GM21619 (cell line): Measurements from ENCODE around the gene ACKR1.

Source experiments
- ATAC-seq: cut with Tn5 transposase; IDR thresholded peaks from one replicate; pipeline ENCODE4 v1.9.1; 2021; ENCODE audit not compliant: unreplicated experiment

The ACKR1 gene

DNA sequence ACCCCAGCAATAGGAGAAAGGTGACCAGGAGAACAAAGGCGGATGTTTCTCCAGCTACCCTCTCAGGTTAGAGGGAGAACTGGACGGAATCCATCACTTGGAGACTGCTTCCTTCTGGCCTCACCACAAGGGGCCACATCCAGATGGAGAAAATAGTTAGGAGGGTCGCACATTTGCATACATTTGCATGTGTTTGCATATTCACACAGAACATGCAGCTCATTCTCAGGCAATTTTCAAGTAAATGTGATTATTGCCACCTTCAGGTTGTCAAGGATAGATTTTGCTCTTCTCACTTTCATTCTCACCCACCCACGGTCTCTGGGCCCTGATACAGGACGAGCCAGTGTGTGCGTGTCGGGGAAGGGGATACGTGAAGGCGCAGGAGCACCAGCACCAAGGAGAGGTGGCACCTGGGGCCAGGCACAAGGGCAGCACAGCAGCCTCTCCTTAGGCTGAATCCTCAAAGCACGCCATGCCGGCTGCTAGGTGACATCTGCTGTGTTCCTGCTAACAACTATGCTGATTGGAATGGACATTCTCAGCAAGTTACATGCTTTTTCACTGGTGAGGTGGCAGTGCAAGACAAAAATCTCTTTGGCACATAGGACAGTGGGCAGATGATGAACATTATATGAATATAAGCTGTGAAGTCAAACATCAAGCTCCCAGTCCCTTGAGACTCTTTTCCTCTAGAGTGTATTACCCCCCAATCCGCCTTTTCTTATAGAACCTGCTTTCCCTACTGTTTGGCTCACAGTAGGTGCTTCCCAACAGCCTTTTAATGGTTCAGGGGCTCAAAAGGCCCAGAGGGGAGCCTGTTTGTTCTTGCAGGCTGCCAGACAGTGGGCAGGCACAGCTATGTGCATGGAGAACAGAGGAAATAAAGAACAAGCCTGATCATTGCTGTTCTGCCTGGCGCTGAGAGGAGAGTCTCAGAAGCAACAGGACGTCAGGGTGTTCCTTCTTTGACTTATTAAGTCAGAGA is 14.3 kb downstream of the ACKR1 start:
- ATAC-seq = no peak

DNA sequence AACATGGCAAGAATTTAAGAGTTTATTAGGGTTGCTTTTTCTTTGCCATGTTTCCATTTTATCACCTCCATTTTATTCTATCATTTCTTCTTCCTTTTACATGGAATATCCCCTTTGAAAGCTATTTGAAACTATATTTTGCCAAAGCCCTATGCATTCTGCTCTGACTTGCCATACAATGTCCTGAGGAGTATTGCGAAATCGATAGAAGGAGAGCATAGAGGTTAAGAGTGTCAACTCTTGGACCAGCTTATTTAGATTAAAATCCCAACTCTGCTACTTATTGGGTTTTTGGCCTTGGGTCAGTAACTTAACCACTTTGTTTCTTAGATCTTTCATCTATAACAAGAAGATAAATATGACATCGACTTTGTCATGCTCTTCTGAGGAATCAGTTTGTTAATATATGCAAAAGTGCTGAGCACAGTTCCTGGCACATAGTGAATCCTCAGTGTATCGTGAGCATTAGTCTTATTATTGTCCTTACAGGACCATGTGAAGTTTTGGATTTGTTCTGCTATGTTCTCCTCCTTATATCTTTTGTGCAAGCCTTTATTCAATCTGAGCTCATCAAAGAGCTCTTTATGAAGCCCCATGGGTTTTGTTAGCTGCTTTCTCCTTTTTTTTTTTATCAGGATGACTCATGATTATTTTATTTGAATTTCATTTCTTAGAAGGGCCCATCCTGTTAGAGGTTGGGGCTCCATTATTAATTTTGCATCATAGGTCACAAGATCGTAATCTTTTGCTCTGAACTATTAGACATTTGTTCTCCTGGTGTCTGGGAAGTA is 17.6 kb downstream of the ACKR1 start:
- ATAC-seq = no peak

DNA sequence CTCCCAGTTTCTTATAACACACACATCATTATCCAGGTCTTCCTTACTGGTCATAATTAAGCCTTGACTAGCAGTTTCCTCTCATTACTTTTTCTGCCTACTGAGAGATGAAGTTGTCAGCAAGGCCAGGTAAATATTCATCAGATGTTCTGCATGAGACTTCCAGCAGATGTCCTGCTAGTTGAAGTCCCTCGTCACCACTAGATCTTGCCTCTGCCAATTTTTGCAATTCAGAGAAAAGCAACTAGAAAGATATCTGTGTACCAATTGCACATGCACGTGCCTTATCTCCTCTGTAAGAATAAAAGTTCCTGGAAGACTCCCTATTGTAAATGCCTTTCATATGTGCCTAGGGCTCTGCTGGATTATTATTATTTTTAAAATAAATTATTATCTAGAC is 18.3 kb downstream of the ACKR1 start:
- ATAC-seq = no peak

DNA sequence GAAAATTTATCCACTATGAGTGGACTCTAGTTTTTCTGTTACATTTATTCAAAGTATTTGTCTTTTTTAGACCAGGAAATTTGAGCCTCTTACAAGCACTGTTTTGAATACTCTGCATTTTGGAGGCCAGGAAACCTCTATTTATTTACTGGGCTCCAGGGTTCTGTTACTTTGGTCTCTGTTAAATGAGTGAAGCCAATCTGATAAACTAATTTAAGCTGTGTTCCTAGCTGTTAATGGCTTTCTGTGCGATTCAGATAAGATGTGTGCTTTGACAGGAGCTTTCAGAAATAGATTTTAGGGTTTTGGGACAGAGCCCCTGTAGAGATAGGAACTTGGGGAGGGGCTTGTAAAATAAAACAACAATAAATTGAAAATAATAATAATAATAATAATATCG is 23.9 kb downstream of the ACKR1 start:
- no peak for ATAC-seq

DNA sequence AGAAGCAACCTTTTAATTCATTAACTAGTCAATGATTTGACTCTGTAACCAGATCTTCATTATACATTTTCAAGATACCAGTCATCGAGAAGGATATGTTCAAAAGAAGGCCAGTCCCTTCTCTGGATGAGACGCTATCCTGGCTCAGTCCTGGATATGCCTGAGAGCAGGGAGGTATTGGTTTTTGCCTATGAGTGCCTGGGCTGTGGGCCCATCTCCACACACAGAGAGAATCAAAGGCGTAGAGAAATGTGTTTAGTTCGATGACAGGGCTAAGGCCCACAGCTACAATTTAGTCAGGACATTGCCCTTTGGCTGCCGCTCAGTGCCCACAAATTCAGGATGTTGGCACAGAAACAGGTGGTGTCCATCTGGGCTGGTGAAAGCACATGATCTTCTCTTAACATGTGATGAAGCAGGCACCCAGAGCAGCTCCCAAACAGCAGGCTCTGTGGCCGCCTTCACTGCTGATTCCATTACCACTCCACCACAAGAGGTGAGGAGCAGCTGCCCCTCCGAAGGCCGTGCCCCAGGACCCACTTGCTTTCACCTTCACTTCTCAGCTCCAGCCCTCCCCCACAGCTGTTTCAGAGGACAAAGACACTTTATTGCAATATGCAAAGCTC is 24.7 kb downstream of the ACKR1 start:
- ATAC-seq = no peak

DNA sequence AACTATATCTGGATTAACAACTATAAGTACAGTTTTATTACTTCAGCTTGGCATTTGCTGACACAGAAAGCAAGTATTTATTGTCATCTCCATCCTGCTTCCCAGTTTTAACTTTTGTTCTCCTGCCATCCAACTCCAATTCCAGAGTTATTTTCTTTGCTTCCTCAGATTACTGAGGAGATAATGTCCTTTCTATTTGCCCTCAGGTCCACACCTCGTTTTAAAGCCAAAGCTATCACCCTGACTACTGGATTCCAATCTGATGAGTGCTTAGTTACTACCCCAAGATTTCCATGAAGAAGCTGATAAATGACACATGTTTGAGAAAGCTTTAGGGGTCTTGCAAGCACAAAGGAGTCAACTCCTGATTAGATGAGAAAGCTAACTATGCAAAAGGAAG is 25.2 kb downstream of the ACKR1 start:
- ATAC-seq = no peak

DNA sequence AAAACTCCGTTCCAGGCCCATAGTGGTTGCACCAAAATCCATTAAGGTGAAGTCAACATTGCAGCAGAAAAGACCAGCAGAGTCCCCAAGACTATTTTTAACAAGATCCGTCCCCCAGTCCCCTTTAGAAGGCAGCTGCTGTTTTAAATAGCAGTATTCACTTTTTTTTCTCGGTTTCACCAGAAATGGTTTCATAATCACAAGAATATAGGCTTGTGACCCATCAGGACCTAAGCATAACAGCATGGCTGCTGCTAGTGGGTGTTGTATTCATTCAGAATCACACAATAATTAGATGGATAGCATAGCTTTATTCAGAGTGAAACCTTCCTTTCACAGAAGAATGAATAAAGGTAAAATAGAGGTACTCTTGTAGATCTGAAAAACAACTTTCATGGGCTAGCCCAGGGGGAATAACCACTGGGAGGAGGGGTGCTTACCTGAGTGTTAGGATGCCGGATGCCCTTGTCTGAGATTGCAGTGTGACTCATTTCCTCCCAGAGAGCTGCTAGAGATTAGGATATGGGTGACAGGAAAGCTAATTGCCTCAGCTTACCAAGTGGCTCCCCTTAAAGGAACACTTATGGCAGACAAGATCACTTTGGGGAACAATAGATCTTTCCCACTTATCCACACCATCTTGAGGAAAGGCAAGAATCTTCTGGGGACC is 35.0 kb downstream of the ACKR1 start:
- ATAC-seq = peak; percentile 84

DNA sequence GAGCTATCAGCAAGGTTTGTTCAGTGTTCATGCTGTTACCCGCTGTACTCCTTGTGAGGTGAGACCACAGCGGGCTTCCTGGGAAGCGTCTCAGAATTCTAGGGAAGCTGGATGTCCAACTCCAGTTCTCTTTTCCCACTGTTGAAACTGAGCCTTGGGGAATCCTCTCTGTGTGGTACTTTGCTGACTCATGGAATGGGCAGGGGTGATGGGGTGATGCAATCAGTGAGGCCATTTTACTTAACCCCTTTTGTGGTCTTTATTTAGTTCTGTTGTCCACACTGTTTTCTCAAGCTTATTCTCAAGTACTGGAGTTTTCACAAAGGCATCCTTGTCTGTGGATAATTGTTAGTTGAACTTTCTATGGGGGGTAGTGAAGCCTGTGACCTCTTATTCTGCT is 42.6 kb downstream of the ACKR1 start:
- no peak for ATAC-seq

DNA sequence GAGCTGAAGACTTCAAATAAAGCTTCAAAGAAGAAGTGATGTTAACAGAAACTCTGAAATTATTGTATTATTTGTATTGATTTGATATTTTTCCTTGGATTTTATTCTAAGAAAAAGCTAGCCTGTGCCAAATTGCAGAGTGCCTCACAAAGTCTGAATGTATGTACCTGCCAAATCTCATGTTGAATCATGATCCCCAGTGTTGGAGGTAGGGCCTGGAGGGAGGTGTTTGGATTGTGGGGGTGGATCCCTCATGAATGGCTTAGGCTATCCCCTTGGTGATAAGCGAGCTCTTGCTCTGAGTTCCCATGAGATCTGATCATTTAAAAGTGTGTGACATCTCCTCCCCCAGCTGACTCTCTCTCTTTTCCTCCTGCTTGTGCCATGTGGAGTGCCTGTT is 43.6 kb downstream of the ACKR1 start:
- no peak for ATAC-seq

DNA sequence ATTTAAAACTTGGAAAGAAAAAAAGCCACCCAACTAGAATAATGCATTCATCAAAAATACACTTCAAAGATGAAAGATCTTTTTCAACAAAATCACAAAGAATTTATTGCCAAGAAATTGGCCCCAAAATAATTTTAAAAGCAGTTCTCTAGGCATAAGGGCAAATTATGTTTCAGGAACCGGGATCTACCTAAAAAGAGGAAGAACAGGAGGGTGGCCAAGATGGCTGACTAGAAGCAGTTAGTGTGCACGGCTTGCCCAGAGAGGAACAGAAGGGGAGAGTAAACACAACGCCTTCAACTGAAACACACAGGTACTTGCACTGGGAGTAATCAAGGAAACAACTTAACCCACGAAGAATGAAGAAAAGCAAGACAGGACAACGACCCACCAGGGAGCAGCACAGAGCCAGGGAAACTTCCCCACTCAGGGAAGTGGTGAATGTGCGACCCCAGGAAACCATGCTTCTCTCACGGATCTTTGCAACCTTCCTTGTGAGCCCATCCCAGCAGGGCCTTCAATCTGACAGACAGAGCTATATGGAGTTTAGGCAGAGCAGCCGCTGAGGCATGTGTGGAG is 46.1 kb downstream of the ACKR1 start:
- ATAC-seq = no peak
